ENCODE results near the gene NRSN2. TPM values are rescaled to one million over a fixed set of nuclear protein-coding genes. Genes with fewer than 3 reads are reported as not detected.

Gene NRSN2
- total and polyA plus RNA-seq, 8 donors = 31.9 to 41.5 (median 37.1) TPM

DNA sequence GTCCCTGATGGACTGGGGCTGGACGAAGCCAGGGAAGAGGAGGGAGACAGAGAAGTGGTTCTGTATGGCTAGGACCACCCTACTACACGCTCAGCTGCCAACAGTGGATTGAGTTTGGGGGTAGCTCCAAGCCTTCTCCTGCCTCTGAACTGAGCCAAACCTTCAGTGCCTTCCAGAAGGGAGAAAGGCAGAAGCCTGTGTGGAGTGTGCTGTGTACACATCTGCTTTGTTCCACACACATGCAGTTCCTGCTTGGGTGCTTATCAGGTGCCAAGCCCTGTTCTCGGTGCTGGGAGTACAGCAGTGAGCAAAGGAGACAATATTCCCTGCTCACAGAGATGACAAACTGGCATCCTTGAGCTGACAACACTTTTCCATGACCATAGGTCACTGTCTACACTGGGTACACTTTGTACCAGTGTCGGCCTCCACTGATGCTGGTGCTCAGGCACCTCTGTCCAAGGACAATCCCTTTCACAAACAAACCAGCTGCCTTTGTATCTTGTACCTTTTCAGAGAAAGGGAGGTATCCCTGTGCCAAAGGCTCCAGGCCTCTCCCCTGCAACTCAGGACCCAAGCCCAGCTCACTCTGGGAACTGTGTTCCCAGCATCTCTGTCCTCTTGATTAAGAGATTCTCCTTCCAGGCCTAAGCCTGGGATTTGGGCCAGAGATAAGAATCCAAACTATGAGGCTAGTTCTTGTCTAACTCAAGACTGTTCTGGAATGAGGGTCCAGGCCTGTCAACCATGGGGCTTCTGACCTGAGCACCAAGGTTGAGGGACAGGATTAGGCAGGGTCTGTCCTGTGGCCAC is 49.9 kb downstream of the NRSN2 start:
- Histone ChIP-seq H3K4me3 (no peak overlapping the region), H3K4me1 (no peaks in the 10 kb centered on the region), H3K27ac (no peak overlapping the region), H3K36me3 (peaks cover 0 to 71% of the 10 kb centered on the region in 2 donors), H3K27me3 (no peaks in the 10 kb centered on the region), H3K9me3 (no peaks in the 10 kb centered on the region)
- TF ChIP-seq, protein P1, sequence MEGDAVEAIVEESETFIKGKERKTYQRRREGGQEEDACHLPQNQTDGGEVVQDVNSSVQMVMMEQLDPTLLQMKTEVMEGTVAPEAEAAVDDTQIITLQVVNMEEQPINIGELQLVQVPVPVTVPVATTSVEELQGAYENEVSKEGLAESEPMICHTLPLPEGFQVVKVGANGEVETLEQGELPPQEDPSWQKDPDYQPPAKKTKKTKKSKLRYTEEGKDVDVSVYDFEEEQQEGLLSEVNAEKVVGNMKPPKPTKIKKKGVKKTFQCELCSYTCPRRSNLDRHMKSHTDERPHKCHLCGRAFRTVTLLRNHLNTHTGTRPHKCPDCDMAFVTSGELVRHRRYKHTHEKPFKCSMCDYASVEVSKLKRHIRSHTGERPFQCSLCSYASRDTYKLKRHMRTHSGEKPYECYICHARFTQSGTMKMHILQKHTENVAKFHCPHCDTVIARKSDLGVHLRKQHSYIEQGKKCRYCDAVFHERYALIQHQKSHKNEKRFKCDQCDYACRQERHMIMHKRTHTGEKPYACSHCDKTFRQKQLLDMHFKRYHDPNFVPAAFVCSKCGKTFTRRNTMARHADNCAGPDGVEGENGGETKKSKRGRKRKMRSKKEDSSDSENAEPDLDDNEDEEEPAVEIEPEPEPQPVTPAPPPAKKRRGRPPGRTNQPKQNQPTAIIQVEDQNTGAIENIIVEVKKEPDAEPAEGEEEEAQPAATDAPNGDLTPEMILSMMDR (IDR thresholded peaks at IDR 0.05) = no peak
- DNase-seq = no peak
- ATAC-seq = no peak
- intact Hi-C loops (cut with DNase I) = no loop called here

DNA sequence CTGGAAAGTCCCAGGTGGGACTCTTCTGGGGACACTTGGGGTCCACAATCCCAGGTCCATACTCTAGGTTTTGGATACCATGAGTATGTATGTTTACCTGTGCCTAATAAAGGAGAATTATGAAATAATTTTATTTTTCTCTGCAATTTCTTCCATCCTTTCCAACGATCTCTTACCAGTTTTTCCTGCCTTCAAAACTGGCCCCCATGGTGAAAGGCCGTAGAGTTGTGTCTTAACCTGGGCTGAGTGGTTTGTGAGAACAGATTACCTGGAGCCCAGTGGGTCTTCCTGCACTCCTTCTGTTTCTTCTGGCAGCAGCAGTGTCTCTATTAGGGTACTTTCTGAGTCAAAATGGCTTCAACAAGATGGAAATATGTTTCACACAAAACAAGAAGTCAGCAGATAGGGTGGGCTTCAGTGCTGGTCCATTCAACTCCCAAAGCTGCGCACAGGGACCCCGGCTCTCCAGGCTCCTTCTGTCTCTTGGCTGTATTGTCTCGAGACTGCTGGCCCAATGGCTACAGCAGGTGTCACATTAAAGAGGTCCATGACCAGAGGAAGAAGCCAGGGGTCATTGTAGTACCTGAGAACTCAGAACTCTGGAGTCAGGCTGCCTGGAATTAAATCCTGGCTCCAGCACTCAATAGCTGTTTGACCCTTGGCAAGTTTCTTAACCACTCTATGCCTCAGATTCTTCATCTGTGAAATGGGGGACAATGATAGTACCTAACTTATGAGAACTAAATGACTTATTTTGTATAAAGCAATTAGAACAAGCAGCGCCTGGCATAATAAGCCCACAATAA is 50.7 kb downstream of the NRSN2 start:
- TF ChIP-seq, protein P1 (IDR thresholded peaks at IDR 0.05) = no peak
- DNase-seq = no peak
- intact Hi-C loops (cut with DNase I) = no loop called here
- Histone ChIP-seq H3K9me3 (no peaks in the 10 kb centered on the region), H3K4me3 (no peak overlapping the region), H3K27me3 (no peaks in the 10 kb centered on the region), H3K36me3 (peaks cover 0 to 63% of the 10 kb centered on the region in 2 donors), H3K4me1 (no peaks in the 10 kb centered on the region), H3K27ac (no peak overlapping the region)
- ATAC-seq = no peak

DNA sequence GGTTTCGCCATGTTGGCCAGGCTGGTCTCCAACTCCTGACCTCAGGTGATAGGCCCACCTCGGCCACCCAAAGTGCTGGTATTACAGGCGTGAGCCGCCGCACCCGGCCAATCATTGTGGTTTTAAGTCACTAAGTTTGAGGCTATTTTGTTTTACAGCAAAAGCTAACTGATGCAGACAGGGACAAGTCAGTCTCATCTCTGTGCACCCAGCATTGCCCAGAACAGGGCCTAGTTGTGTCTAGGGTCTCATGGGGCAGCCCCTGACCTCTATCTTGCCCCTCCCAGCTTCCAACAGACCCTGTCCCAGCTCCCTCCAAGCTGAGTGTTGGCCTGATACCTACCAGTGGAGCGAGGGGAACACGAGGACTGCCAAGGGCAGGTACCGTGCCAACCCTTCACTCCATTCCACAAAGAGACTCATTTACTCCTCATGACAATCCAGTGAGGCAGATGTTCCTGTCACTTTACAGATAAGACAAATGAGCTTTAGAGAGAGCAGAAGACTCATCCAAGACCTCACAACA is 52.3 kb downstream of the NRSN2 start:
- no peak for DNase-seq
- Histone ChIP-seq H3K27me3 (no peaks in the 10 kb centered on the region), H3K4me3 (no peak overlapping the region), H3K4me1 (no peaks in the 10 kb centered on the region), H3K9me3 (no peaks in the 10 kb centered on the region), H3K27ac (no peak overlapping the region), H3K36me3 (peaks cover 0 to 47% of the 10 kb centered on the region in 2 donors)
- TF ChIP-seq, protein P1 (IDR thresholded peaks at IDR 0.05) = no peak
- ATAC-seq = no peak
- intact Hi-C loops (cut with DNase I) = no loop called here

DNA sequence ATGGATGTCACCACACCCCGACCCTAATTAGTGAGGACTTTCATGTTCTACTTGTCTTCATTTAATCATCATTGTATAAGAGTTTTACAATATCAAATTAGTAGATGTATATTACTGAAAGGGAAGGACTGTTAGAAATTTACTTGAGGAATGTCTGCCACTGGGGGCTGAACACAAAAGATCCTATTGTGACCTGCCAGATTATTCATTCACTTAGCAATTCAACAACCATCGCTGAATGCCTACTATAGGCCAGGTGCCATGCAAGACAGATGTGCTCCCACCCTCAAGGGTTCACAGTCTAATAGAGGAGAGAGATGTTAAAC is 53.2 kb downstream of the NRSN2 start:
- DNase-seq = no peak
- no peak overlapping the region for H3K27ac ChIP-seq
- H3K36me3 ChIP-seq = peaks cover 0 to 38% of the 10 kb centered on the region in 2 donors
- intact Hi-C loops (cut with DNase I) = no loop called here
- TF ChIP-seq, protein P1 (IDR thresholded peaks at IDR 0.05) = no peak
- H3K4me3 ChIP-seq = no peak overlapping the region
- H3K27me3 ChIP-seq = no peaks in the 10 kb centered on the region
- no peaks in the 10 kb centered on the region for H3K4me1 ChIP-seq
- ATAC-seq = no peak
- H3K9me3 ChIP-seq = no peaks in the 10 kb centered on the region

All from left lung (tissue), 10 donors.